Measurements from ENCODE around the gene SP6.

Gene SP6

GRCh38 chr17:47879028-47879585 lies 28.1 kb upstream of the SP6 start:
- DNase-seq (ENCODE audit: low spot score), result peak; percentile 42

GRCh38 chr17:47878203-47879027 lies 27.5 kb upstream of the SP6 start:
- DNase-seq (ENCODE audit: low spot score), result no peak

- no peak for DNase-seq (ENCODE audit: low spot score)
Observed at GRCh38 chr17:47877368-47878034, 26.5 kb upstream of the SP6 start.

- no peak for DNase-seq (ENCODE audit: low spot score)
Observed at GRCh38 chr17:47875011-47875985, 24.3 kb upstream of the SP6 start.

- no peak for DNase-seq (ENCODE audit: low spot score)
Observed at GRCh38 chr17:47873200-47874090, 22.5 kb upstream of the SP6 start.

GRCh38 chr17:47872651-47873161 lies 21.7 kb upstream of the SP6 start:
- no peak for DNase-seq (ENCODE audit: low spot score)

- no peak for DNase-seq (ENCODE audit: low spot score)
Observed at GRCh38 chr17:47872019-47872650, 21.2 kb upstream of the SP6 start.

GRCh38 chr17:47871048-47871447 lies 20.1 kb upstream of the SP6 start:
- DNase-seq (ENCODE audit: low spot score), result no peak

GRCh38 chr17:47870056-47870455 lies 19.1 kb upstream of the SP6 start:
- no peak for DNase-seq (ENCODE audit: low spot score)

- no peak for DNase-seq (ENCODE audit: low spot score)
Observed at GRCh38 chr17:47869114-47869513, 18.2 kb upstream of the SP6 start.

GRCh38 chr17:47867813-47868533 lies 17.0 kb upstream of the SP6 start:
- no peak for DNase-seq (ENCODE audit: low spot score)

GRCh38 chr17:47866941-47867340 lies 16.0 kb upstream of the SP6 start:
- no peak for DNase-seq (ENCODE audit: low spot score)

- no peak for DNase-seq (ENCODE audit: low spot score)
Observed at GRCh38 chr17:47864791-47865216, 13.8 kb upstream of the SP6 start.

GRCh38 chr17:47862621-47863440 lies 11.9 kb upstream of the SP6 start:
- DNase-seq (ENCODE audit: low spot score), result peak; percentile 86

GRCh38 chr17:47860386-47860785 lies 9.4 kb upstream of the SP6 start:
- DNase-seq (ENCODE audit: low spot score), result no peak

GRCh38 chr17:47857551-47858455 lies 6.8 kb upstream of the SP6 start:
- no peak for DNase-seq (ENCODE audit: low spot score)

- DNase-seq (ENCODE audit: low spot score), result no peak
Observed at GRCh38 chr17:47856830-47857229, 5.9 kb upstream of the SP6 start.

GRCh38 chr17:47855737-47856136 lies 4.8 kb upstream of the SP6 start:
- DNase-seq (ENCODE audit: low spot score), result no peak
